NCI-H1417 (cell line): ENCODE data around the gene UNCX.
A peak's percentile ranks its signal among the peaks of the same experiment; 100 is the strongest.

Source experiments
- DNase-seq, 3 experiments: peaks; one replicate each; lab custom pipeline; 2025; lab: John Stamatoyannopoulos, UW

The UNCX gene

DNA sequence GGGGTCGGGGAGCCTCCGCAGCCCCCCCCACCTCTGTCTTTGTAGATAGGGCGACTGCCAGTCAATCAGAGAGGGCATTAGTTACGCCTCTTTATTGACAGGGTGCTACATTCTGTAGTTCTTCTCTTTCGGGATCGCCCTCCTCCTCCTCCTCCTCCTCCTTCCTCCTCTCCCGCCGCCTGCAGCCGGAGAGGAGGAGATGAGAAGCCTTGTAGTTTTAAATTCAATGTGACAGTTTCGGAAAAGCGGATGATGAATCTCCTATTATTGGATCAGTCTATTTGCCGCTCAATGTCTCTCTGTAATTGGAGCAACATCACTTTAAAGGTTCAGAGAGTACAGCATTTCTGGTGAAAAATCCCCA, 587 bp upstream of the UNCX start:
- peak in 1 of 3 experiments; percentile 30 for DNase-seq

DNA sequence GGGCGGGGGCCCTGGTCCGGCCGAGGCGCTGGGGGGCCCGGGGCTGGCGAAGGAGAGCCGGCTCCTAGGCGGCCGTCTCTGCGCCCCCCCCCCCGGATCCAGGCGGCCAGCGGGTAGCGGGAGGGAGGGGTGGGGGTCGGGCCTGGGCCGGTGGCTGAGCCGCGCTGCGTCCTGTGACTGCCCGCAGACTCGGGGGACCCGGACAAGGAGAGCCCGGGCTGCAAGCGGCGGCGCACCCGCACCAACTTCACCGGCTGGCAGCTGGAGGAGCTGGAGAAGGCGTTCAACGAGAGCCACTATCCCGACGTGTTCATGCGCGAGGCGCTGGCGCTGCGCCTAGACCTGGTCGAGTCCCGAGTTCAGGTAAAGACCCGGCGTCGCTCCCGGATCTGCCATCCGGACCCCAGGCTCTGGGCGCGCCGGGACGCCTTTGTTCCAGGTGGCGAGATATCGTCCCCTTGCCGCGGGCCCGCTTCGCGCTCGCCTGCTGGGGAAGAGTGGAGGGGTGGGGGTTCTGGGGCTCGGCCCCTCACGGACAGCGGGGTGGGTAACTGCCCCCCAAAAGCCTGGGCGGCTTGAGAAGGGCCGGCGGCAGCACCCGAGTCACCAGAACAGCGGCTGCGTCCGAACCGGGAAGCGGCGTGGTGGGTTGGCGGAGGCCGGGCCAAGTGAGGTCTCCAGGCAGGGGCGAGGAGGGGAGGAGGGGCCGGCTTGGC, 819 bp downstream of the UNCX start:
- peak in 1 of 3 experiments; percentile 31 for DNase-seq

- no peak for DNase-seq
Measured at GRCh38 chr7:1234049-1234880, 1.6 kb downstream of the UNCX start.

DNA sequence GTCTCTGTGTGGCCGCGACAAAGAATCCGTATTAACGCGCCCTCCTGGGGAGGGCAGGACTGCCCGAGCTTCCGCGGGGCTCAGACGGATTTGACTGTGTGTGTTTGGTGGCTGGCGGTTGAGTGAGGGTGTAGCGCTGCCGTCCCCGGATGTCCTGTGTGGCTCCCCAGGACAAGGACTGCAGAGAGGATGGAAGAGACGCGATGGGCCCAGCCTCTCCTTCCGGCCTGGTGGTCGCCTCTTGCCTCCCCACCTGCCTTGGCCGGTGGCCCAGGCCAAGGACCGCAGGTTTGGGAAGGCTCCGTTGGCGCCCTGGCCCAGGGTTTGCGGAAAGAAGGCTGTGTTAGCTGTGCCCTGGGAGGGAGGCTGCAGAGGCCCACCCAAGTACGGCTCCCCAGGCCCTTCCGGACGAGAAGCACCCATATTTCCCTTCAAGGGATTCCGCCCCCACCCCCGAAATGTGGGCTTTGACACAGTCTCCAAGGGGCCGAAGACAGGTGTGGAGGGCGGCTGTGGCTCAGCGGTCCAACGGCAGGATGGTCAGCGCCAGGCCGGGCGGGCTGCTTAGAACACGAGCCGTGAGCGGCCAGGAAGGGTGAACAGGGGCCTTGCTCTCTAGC, 2.3 kb downstream of the UNCX start:
- DNase-seq: no peak

- DNase-seq: no peak
Measured at GRCh38 chr7:1235501-1236131, 2.9 kb downstream of the UNCX start.

GRCh38 chr7:1236132-1236661, 3.5 kb downstream of the UNCX start:
- peak in 2 of 3 experiments; percentile 18 to 29 for DNase-seq

GRCh38 chr7:1236831-1237701, 4.4 kb downstream of the UNCX start:
- DNase-seq: no peak

GRCh38 chr7:1237704-1238255, 5.1 kb downstream of the UNCX start:
- DNase-seq: no peak

- DNase-seq: no peak
Measured at GRCh38 chr7:1238450-1238882, 5.8 kb downstream of the UNCX start.

DNA sequence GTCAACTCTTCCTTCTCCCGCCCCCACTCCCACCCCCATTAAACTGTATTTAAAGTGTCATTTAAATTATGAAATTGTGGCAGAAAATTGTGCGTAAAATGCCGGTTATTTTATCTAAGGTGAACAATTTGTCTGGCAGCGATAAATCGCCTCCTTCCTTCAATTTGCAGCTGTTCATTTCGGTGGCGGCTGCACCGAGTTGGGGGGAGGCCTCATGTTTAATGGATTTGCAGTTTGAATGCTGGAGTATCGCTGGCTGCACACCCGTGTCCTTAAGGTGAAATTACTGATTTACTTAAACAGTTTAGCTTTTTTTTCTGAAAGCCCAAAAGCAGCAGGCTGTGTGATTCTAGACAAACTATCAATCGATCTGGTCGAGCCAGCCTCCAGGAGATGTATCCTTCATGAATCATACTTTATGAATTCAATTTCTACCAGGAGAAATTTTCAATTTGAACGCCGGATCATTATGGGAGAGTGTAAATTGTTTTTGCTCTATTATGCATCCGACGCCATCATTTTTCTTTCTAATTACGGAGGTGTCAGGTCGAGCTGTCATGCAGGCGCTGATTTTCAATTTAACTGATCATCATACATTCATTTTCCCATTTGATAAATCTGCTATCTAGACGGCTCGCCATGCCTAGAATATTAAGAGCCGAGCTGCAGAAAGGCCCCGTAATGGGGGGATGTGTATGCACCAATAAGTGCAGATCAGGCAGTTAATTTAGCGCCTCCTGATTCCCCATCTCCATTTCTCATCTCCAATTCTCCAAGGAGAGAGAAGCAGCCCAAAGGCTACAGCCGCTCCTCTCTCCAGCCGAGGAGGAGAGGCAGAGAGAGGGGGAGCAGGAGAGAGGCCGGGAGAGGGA, 6.5 kb downstream of the UNCX start:
- DNase-seq: peak in 1 of 3 experiments; percentile 59

GRCh38 chr7:1239803-1240516, 7.3 kb downstream of the UNCX start:
- no peak for DNase-seq

DNA sequence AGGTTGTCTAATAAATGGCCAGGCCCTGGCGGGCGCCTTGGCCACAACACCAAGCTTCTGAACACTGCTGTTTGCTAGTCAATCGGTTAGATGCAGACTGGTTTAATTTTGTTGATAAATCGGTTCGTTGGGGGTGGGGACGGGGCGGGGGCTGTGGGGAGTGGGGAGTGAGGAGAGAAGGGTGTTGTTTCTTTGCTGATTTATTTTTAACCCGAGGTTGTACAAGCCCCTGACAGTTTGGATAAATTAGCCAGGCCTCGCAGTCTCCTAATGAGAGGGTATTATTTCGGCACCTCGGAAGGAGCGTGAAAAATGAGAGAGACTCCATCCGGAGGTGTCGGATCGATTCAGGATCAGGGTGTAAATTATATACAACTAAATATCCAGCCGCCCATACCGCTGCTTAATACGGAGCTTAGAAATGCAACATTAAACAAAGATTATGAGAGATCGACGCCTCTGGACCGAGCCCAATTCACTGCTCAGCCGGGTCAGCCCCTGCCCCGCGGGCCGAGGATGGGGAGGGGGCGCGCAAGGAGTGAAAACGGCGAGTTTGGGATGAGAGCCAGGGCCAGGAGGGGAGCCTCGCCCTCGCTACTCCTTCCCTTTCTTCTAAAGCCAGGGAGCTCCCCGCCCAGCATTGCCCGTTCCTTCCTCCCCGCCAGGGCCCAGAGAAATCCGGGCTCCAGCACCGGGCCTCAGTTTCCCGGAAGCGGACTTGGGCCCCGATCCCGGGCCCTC, 8.0 kb downstream of the UNCX start:
- DNase-seq: peak in 1 of 3 experiments; percentile 31

- no peak for DNase-seq
Measured at GRCh38 chr7:1241258-1241602, 8.6 kb downstream of the UNCX start.

DNA sequence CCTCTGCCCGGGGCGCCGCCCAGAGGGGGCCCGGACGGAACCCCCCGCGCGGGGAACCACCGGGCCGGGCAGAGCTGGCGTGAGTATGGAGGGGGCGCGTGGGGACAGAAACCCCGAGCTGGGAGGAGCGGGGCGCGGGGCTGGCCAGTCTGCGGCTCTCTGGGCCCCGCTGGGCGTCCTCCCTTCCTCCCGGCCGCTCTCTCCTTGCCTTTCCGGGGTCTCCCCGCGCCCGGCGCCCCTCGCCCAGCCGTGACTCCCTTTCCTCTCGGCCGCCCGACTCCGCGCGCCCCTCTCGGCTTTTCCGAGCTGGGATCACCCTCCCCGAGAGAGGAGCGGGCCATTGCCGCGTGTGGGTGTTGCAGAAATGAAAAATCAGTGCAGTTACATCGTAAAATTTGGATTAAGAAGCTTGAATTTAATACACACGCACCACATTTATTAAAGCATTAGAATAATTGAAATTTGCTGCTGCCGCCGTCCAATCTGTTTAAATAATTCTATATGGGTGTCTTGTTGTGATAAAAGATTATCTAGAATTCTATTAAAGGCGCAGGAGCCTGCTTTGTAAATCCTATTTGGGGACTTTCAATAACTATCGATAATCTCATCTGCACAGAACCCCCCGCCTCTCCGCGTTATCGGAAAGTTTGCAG, 9.1 kb downstream of the UNCX start:
- no peak for DNase-seq

- DNase-seq: peak in 2 of 3 experiments; percentile 56 to 77
Measured at GRCh38 chr7:1242256-1242605, 9.6 kb downstream of the UNCX start.

- peak in 2 of 3 experiments; percentile 54 to 58 for DNase-seq
Measured at GRCh38 chr7:1242606-1243289, 10.1 kb downstream of the UNCX start.

GRCh38 chr7:1243290-1243963, 10.8 kb downstream of the UNCX start:
- DNase-seq: no peak
